Esophagus muscularis mucosa (tissue), 4 donors: Measurements from ENCODE around the gene LYRM1. TPM values are rescaled to one million over a fixed set of nuclear protein-coding genes. Genes with fewer than 3 reads are reported as not detected.

Experiments
- DNase-seq: peaks from one replicate; pipeline ENCODE4 v3.0.0-alpha.2; 2017; ENCODE audit errors: extremely low spot score
- H3K27ac ChIP-seq, 4 donors: fragments of 200-600 bp; sonication (generic); replicated peaks in 1 of 4; 1 replicate in 3 of 4; 2 replicates in 1 of 4; pipeline ENCODE4 v1.5.1; 2016 to 2019; ENCODE audit warnings: mild to moderate bottlenecking in 1 of 4
- H3K27me3 ChIP-seq, 4 donors: fragments of 200-600 bp; sonication (generic); one replicate each; pipeline versions ENCODE4 v1.5.1 to v1.6.0; 2016 to 2019
- H3K36me3 ChIP-seq, 4 donors: fragments of 200-600 bp; sonication (generic); one replicate each; pipeline ENCODE4 v1.5.1; 2016 to 2019
- H3K4me1 ChIP-seq, 4 donors: fragments of 200-600 bp; sonication (generic); one replicate each; pipeline ENCODE4 v1.5.1; 2016 to 2019
- H3K4me3 ChIP-seq, 4 donors: fragments of 200-600 bp; sonication (generic); 1 replicate in 2 of 4; 2 replicates in 2 of 4; pipeline ENCODE4 v1.5.1; 2016 to 2019; ENCODE audit warnings: mild to moderate bottlenecking in 4 of 4, moderate library complexity in 1 of 4
- H3K9me3 ChIP-seq, 4 donors: fragments of 200-600 bp; sonication (generic); 1 replicate in 3 of 4; 2 replicates in 1 of 4; pipeline ENCODE4 v1.5.1; 2016 to 2019
- CTCF ChIP-seq, 3 experiments: fragments of 200-600 bp in 2 of 3; fragments of 450-650 bp in 1 of 3; sonication (generic) in 2 of 3; IDR thresholded peaks; one replicate each; pipeline ENCODE4 v1.5.1; 2017 to 2019; ENCODE audit warnings: antibody characterized with exemption in 3 of 3, mild to moderate bottlenecking in 2 of 3, moderate library complexity in 1 of 3
- EP300 ChIP-seq: sonication (generic); formaldehyde crosslinking; IDR thresholded peaks from one replicate; pipeline ENCODE4 v1.6.1; 2017; ENCODE audit warnings: antibody characterized with exemption
- POLR2A ChIP-seq: fragments of 450-650 bp; IDR thresholded peaks from one replicate; pipeline ENCODE4 v1.6.1; 2017; ENCODE audit warnings: antibody characterized with exemption, moderate library complexity, mild to moderate bottlenecking, low read depth
- POLR2AphosphoS5 ChIP-seq, 2 donors: sonication (generic); formaldehyde crosslinking; IDR thresholded peaks; one replicate each; pipeline ENCODE4 v1.6.1; 2017; ENCODE audit warnings: antibody characterized with exemption in 2 of 2
- WGBS: methylation state at CpG from one replicate; pipeline ENCODE4 v1.1.5; 2018; 5-methylcytosine and 5-hydroxymethylcytosine counted together
- intact Hi-C: fragments of 100-400 bp; cut with DNase I; formaldehyde crosslinking; loops from one replicate; pipeline ENCODE4 v1.15.1; 2023
- total RNA-seq, 4 donors: library from RNA; depleted of rRNA; stranded (reverse); fragments of >200 nt; gene quantifications; one replicate each; pipeline versions ENCODE4 v1.1.0 to v1.2.1, GENCODE V29; 2016

The LYRM1 gene
- total RNA-seq, 4 donors from 2014 or later = 38.9 to 69.2 (median 46.4) TPM

- Histone ChIP-seq H3K27me3 (no peaks in the 10 kb centered on the region), H3K4me3 (no peak overlapping the region), H3K9me3 (no peaks in the 10 kb centered on the region), H3K4me1 (peaks cover 47 to 62% (median 57%) of the 10 kb centered on the region in 4 donors), H3K27ac (peak overlapping the region; percentile 56 to 63 (median 61)), H3K36me3 (peaks cover 0 to 3% (median 0%) of the 10 kb centered on the region in 4 donors)
- WGBS = 38% methylated on average over 1 of the region's 1 CpG
- no peak for DNase-seq
- intact Hi-C loops = loop anchor here (10.0 kb wide), 1 partner anchor 253 kb away; no protein-coding TSS in a partner anchor
- no peak for TF ChIP-seq EP300
- no peak for TF ChIP-seq CTCF (IDR thresholded peaks at IDR 0.05)
- TF ChIP-seq POLR2A = no peak
- no peak for TF ChIP-seq POLR2AphosphoS5 (IDR thresholded peaks at IDR 0.05)
Measured at GRCh38 chr16:20911361-20911760, 10.8 kb downstream of the LYRM1 start.

DNA sequence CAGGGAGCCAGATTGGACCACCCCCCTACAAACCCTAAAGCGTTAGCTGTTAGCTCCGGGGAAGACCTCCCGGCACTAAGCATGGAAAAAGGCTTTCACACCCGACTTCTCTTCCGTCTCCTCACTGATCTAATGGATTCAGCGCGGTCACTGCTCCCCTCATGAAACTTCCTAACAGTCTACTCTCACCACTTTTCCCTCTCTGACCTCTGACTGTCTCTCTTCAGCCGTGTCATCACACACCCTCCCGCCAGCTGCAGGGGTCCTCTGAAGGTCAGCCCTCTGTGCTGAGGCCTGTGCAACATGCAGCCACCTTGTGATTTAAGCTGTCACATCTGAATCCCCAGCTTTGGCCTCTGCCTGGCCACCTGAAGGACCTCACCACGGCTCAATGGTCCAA lies 15.7 kb downstream of the LYRM1 start:
- H3K9me3 ChIP-seq = no peaks in the 10 kb centered on the region
- TF ChIP-seq CTCF (IDR thresholded peaks at IDR 0.05) (no peak), POLR2AphosphoS5 (IDR thresholded peaks at IDR 0.05) (no peak), POLR2A (no peak), EP300 (no peak)
- no peak overlapping the region for H3K27ac ChIP-seq
- no peak overlapping the region for H3K4me3 ChIP-seq
- intact Hi-C loops = loop anchor here (10.0 kb wide), 1 partner anchor 249 kb away; no protein-coding TSS in a partner anchor
- peaks cover 0 to 19% (median 4%) of the 10 kb centered on the region in 4 donors for H3K36me3 ChIP-seq
- H3K4me1 ChIP-seq = peaks cover 28 to 44% (median 39%) of the 10 kb centered on the region in 4 donors
- 89% methylated on average over 10 of the region's 10 CpGs for WGBS
- no peaks in the 10 kb centered on the region for H3K27me3 ChIP-seq
- DNase-seq = no peak

DNA sequence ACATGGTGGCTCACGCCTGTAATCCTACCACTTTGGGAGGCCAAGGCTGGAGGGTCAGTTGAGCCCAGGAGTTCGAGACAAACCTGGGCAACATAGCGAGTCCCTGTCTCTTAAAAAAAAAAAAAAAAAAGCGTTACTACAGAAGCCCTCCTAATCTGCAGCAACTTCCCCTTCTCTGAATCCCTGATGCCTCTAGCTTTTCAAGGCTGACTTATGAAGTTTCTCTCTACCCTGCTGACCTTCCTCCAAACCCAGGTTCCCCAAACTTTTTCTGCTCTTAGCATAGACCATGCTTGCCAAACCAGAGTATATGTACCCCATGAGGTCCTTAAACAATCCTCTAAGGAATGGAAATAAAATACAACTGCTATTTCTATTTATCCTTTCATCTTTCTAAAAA lies 16.4 kb downstream of the LYRM1 start:
- whole genome bisulfite sequencing = 92% methylated on average over 4 of the region's 4 CpGs
- Histone ChIP-seq H3K9me3 (no peaks in the 10 kb centered on the region), H3K36me3 (peaks cover 0 to 21% (median 6%) of the 10 kb centered on the region in 4 donors), H3K27me3 (no peaks in the 10 kb centered on the region), H3K27ac (no peak overlapping the region), H3K4me3 (no peak overlapping the region), H3K4me1 (peaks cover 21 to 37% (median 32%) of the 10 kb centered on the region in 4 donors)
- TF ChIP-seq POLR2AphosphoS5 (IDR thresholded peaks at IDR 0.05) = no peak
- TF ChIP-seq CTCF (IDR thresholded peaks at IDR 0.05) = no peak
- no peak for TF ChIP-seq POLR2A
- no peak for TF ChIP-seq EP300
- intact Hi-C loops = loop anchor here (10.0 kb wide), 1 partner anchor 248 kb away; no protein-coding TSS in a partner anchor
- no peak for DNase-seq

DNA sequence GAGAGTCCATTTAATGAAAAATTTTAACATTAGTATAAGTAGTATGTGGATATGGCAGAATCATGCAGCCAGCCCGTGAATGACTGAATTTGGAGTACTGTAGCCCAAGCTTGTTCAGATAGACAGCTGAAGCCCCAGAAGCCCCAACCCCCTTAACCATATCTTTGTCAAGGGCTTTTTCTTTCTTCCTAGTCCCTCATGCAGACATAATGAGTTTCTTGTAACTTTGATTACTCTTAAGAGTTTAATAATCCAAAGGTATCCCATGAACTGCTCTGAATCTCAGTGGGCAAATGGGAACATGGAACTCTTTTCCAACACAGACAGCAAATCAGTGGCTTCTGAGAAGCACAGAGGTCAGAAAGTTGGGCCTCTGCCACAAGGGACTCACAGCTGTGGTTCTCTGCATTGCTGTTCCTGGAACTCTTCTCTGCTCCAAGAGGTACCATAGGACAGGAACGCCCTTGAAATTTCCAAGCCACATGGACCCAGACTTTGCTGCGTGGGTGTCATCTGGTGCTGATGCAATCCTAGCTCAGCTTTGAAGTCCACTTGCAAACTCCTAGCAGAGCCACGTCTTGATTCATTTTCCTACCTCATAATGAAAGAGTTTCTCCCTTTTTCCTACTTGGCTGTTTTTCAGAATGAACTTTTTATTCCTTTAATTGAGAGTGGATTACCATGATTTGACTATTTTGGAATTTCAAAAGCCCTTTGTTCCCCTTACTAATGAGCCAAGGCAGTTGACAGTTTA lies 18.1 kb downstream of the LYRM1 start:
- peaks cover 0 to 36% (median 19%) of the 10 kb centered on the region in 4 donors for H3K36me3 ChIP-seq
- H3K9me3 ChIP-seq = no peaks in the 10 kb centered on the region
- WGBS = 77% methylated on average over 4 of the region's 4 CpGs
- intact Hi-C loops = loop anchor here (10.0 kb wide), 1 partner anchor 246 kb away; no protein-coding TSS in a partner anchor
- H3K4me1 ChIP-seq = peaks cover 7 to 23% (median 19%) of the 10 kb centered on the region in 4 donors
- no peak overlapping the region for H3K27ac ChIP-seq
- H3K4me3 ChIP-seq = no peak overlapping the region
- no peak for DNase-seq
- TF ChIP-seq POLR2AphosphoS5 (IDR thresholded peaks at IDR 0.05) (peak in 1 of 2 donors; percentile 34), POLR2A (no peak)
- H3K27me3 ChIP-seq = no peaks in the 10 kb centered on the region

DNA sequence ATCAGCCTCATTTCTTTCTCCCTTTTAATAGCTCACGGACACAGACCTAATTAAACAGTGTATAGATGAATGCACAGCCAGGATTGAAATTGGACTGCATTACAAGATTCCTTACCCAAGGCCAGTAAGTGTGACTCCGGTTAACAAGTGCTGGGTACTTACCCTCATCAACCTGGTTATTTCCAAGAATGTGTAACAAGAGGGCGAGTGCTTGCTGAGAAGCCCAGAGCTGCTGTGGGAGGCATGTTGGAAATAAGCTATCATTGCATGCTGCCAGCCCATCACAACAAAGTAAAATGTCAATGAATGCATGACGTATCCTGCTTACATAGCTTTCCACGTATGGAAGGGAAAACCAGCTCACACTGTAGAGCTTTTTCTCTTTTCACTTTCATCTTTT lies 19.5 kb downstream of the LYRM1 start:
- no peak overlapping the region for H3K27ac ChIP-seq
- intact Hi-C loops = no loop called here
- 84% methylated on average over 5 of the region's 5 CpGs for WGBS
- no peak for DNase-seq
- TF ChIP-seq POLR2A = no peak
- no peak for TF ChIP-seq CTCF (IDR thresholded peaks at IDR 0.05)
- TF ChIP-seq EP300 = no peak
- TF ChIP-seq POLR2AphosphoS5 (IDR thresholded peaks at IDR 0.05) = no peak
- no peaks in the 10 kb centered on the region for H3K27me3 ChIP-seq
- no peaks in the 10 kb centered on the region for H3K9me3 ChIP-seq
- H3K36me3 ChIP-seq = peaks cover 6 to 49% (median 32%) of the 10 kb centered on the region in 4 donors
- peaks cover 0 to 18% (median 10%) of the 10 kb centered on the region in 4 donors for H3K4me1 ChIP-seq
- no peak overlapping the region for H3K4me3 ChIP-seq
